K562 (cell line): ENCODE results near the gene SPATA21. TPM values are rescaled to one million over a fixed set of nuclear protein-coding genes. Genes with fewer than 3 reads are reported as not detected.

Source experiments
- CBFB ChIP-seq: sonication (generic); formaldehyde crosslinking; IDR thresholded peaks from 2 replicates; pipeline ENCODE4 v1.4.0; 2020; ENCODE audit warnings: mild to moderate bottlenecking, missing genetic modification reagents
- DDX20 ChIP-seq: fragments of 450-650 bp; IDR thresholded peaks from 2 replicates; pipeline ENCODE4 v1.6.1; 2016; ENCODE audit warnings: missing genetic modification characterization, low read depth, mild to moderate bottlenecking, missing compliant biosample characterization, moderate library complexity
- FOXP4 ChIP-seq: sonication (generic); formaldehyde crosslinking; IDR thresholded peaks from 2 replicates; pipeline ENCODE4 v1.8.0; 2022; ENCODE audit warnings: mild to moderate bottlenecking, missing genetic modification reagents, borderline replicate concordance
- HDAC2 ChIP-seq: fragments of 450-650 bp; IDR thresholded peaks from 2 replicates; pipeline ENCODE4 v1.6.1; 2016; ENCODE audit warnings: mild to moderate bottlenecking
- HDGF ChIP-seq: fragments of 450-650 bp; IDR thresholded peaks from 2 replicates; pipeline ENCODE4 v1.6.1; 2016
- ID3 ChIP-seq, 2 experiments: fragments of 250-450 bp in 1 of 2; fragments of 450-650 bp in 1 of 2; sonication (Bioruptor Pico) in 1 of 2; IDR thresholded peaks; 2 replicates each; pipeline versions ENCODE4 v1.6.1 to v1.8.0; 2016 to 2021; ENCODE audit warnings: mild to moderate bottlenecking in 2 of 2, moderate library complexity in 2 of 2, missing compliant biosample characterization in 1 of 2, missing genetic modification characterization in 1 of 2
- LARP7 ChIP-seq: fragments of 450-650 bp; IDR thresholded peaks from 2 replicates; pipeline ENCODE4 v1.6.1; 2016
- MITF ChIP-seq: IDR thresholded peaks from 2 replicates; pipeline ENCODE4 v1.6.1; 2014; ENCODE audit warnings: antibody characterized with exemption
- NCOR1 ChIP-seq: fragments of 450-650 bp; IDR thresholded peaks from 2 replicates; pipeline ENCODE4 v1.6.1; 2016; ENCODE audit warnings: mild to moderate bottlenecking, moderate library complexity
- NFATC3 ChIP-seq: fragments of 450-650 bp; IDR thresholded peaks from 2 replicates; pipeline ENCODE4 v1.6.1; 2017; ENCODE audit warnings: mild to moderate bottlenecking
- NFIX ChIP-seq: fragments of 250-450 bp; sonication (Bioruptor Pico); IDR thresholded peaks from 2 replicates; pipeline ENCODE4 v1.4.0; 2020; ENCODE audit warnings: low read depth, mild to moderate bottlenecking, moderate library complexity
- NR1H2 ChIP-seq: sonication (generic); formaldehyde crosslinking; IDR thresholded peaks from 2 replicates; pipeline ENCODE4 v1.4.0; 2020; ENCODE audit warnings: mild to moderate bottlenecking, missing genetic modification reagents
- POLR2B ChIP-seq: fragments of 450-650 bp; IDR thresholded peaks from 2 replicates; pipeline ENCODE4 v1.6.1; 2018; ENCODE audit warnings: low read depth; ENCODE audit not compliant: partially characterized antibody
- STAG1 ChIP-seq: sonication (generic); formaldehyde crosslinking; IDR thresholded peaks from 2 replicates; pipeline ENCODE4 v1.5.0; 2020; ENCODE audit warnings: missing genetic modification reagents, borderline replicate concordance
- ZBTB49 ChIP-seq: sonication (generic); formaldehyde crosslinking; IDR thresholded peaks from 2 replicates; pipeline ENCODE4 v1.8.0; 2022; ENCODE audit warnings: missing genetic modification reagents, mild to moderate bottlenecking, borderline replicate concordance
- ZNF224 ChIP-seq: sonication (generic); formaldehyde crosslinking; IDR thresholded peaks from 2 replicates; pipeline ENCODE4 v1.8.0; 2022; ENCODE audit warnings: mild to moderate bottlenecking, missing genetic modification reagents
- ZNF232 ChIP-seq: sonication (generic); formaldehyde crosslinking; IDR thresholded peaks from 2 replicates; pipeline ENCODE4 v1.8.0; 2022; ENCODE audit warnings: mild to moderate bottlenecking, missing genetic modification reagents
- ZNF583 ChIP-seq: fragments of 250-450 bp; sonication (Bioruptor Pico); IDR thresholded peaks from 2 replicates; pipeline ENCODE4 v1.4.0; 2020
- ZNF778 ChIP-seq: fragments of 450-650 bp; formaldehyde crosslinking; IDR thresholded peaks from 2 replicates; pipeline ENCODE4 v1.4.0; 2020; ENCODE audit warnings: mild to moderate bottlenecking, moderate library complexity
- polyA plus RNA-seq, 8 experiments: library from polyadenylated mRNA; depleted of rRNA in 4 of 8; stranded (reverse) in 5 of 8; unstranded in 3 of 8; fragments of >200 nt; fragmentation: Nextera tagmentation in 2 of 8; fragmentation: Illumina TruSeq in 1 of 8; extraction: Ambion mirVana in 2 of 8; extraction: Trizol in 1 of 8; gene quantifications; 2 replicates each; pipeline versions ENCODE4 v1.2.1 to v1.2.3, GENCODE V29; 2011 to 2014; ENCODE audit warnings: inconsistent platforms in 1 of 8, missing spikeins in 1 of 8
- total RNA-seq, 7 experiments: library from RNA; depleted of rRNA in 6 of 7; stranded (reverse); fragments of >200 nt in 6 of 7; fragmentation: Illumina TruSeq in 2 of 7; extraction: Trizol in 2 of 7; gene quantifications; 2 replicates each; pipeline versions ENCODE4 v1.2.1 to v1.2.3, GENCODE V29; 2011 to 2021; ENCODE audit warnings: low replicate concordance in 1 of 7

Gene SPATA21
- total and polyA plus RNA-seq, 9 of the 15 experiments (the other 6 are each of a cell fraction or from before 2014, with no cell fraction given): 0.10 to 0.36 (median 0.13) TPM; not detected in 3

GRCh38 chr1:16440131-16440469 is 2.9 kb upstream of the SPATA21 start (continued):
- TF ChIP-seq FOXP4 (CRISPR knock-in tag) (0 out of 2 replicates have a peak, but pooled peaks have one; percentile 54), POLR2B (no peak), HDAC2 (no peak), LARP7 (no peak), STAG1 (CRISPR knock-in tag) (no peak), ZNF778 (CRISPR knock-in tag) (no peak), DDX20 (no peak), ZBTB49 (CRISPR knock-in tag) (0 out of 2 replicates have a peak, but pooled peaks have one; percentile 66), NR1H2 (peak; percentile 70; the same call in 1 of the 2 replicates), HDGF (peak; percentile 64; the same call in 1 of the 2 replicates), NFATC3 (no peak), ZNF224 (CRISPR knock-in tag) (0 out of 2 replicates have a peak, but pooled peaks have one; percentile 45), ID3 (CRISPR knock-in tag; IDR thresholded peaks at IDR 0.05) (no peak), ID3 (tag; IDR thresholded peaks at IDR 0.05) (peak; percentile 79; the same call in 1 of the 2 replicates), NFIX (no peak), ZNF583 (CRISPR knock-in tag) (0 out of 2 replicates have a peak, but pooled peaks have one; percentile 8), NCOR1 (no peak), ZNF232 (CRISPR knock-in tag) (0 out of 2 replicates have a peak, but pooled peaks have one; percentile 39), MITF (no peak), CBFB (CRISPR knock-in tag) (peak; percentile 87)
